ENCODE measurements around the gene MAP3K12. TPM values are rescaled to one million over a fixed set of nuclear protein-coding genes. Genes with fewer than 3 reads are reported as not detected.
A peak's percentile ranks its signal among the peaks of the same experiment; 100 is the strongest.

MAP3K12 gene
- total and polyA plus RNA-seq, 2 of the 13 experiments (the other 11 are each of a cell fraction or from before 2014, with no cell fraction given): 0.20 to 1.1 TPM

DNA sequence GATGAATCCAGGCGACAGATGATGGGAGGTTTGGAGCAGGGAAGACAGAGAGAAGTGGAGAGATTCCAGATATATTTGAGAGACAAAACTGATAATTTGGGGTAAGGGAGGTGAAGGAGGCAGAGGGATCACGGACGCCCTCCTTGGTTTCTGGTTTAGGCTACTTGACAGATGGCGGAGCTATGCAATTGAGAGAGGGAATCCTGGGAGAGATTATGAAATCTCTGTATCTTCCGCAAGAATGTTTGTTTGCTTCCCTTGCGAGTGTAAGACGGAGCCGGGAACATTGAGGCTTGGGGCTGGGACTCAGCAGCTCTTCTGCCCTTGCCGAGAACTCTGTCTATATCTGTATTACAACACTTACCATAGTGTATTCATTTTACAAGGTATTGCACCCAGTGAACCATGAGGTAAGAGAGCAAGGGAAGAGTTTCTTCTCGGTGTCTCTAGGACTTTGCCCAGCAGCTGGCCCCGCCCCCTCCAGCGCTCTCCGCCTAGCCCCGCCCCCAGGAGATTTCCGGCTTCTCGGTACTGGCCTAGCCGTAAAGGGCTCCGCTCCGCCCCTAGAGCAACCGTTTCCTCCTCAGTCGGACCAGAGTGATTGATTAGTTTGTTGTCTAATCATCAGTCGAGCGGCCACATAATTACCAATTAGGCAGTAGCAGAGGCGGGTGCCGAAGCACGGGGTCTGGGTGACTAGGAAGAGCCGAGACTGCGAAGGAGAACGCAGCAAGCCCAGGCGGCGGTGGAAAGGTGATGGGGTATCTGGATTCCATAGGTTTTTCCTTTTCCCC is 58.0 kb downstream of the MAP3K12 start, which contains the start of gene PRR13 (continued):
- no peak for TF ChIP-seq HDAC6 (IDR thresholded peaks at IDR 0.05; ENCODE audit: low read depth, low read length)
- no peak for TF ChIP-seq NFATC3 (CRISPR knock-in tag; IDR thresholded peaks at IDR 0.05)
- TF ChIP-seq ESRRA (CRISPR knock-in tag; IDR thresholded peaks at IDR 0.05; ENCODE audit: low read depth): no peak
- no peak for TF ChIP-seq SRSF4 (IDR thresholded peaks at IDR 0.05; ENCODE audit: low read depth, low read length, poor library complexity, severe bottlenecking)
- no peak for TF ChIP-seq SSRP1 (CRISPR knock-in tag; IDR thresholded peaks at IDR 0.05)
- no peak for TF ChIP-seq IRF1 (CRISPR knock-in tag; IDR thresholded peaks at IDR 0.05; ENCODE audit: low read depth)
- TF ChIP-seq, protein P1, sequence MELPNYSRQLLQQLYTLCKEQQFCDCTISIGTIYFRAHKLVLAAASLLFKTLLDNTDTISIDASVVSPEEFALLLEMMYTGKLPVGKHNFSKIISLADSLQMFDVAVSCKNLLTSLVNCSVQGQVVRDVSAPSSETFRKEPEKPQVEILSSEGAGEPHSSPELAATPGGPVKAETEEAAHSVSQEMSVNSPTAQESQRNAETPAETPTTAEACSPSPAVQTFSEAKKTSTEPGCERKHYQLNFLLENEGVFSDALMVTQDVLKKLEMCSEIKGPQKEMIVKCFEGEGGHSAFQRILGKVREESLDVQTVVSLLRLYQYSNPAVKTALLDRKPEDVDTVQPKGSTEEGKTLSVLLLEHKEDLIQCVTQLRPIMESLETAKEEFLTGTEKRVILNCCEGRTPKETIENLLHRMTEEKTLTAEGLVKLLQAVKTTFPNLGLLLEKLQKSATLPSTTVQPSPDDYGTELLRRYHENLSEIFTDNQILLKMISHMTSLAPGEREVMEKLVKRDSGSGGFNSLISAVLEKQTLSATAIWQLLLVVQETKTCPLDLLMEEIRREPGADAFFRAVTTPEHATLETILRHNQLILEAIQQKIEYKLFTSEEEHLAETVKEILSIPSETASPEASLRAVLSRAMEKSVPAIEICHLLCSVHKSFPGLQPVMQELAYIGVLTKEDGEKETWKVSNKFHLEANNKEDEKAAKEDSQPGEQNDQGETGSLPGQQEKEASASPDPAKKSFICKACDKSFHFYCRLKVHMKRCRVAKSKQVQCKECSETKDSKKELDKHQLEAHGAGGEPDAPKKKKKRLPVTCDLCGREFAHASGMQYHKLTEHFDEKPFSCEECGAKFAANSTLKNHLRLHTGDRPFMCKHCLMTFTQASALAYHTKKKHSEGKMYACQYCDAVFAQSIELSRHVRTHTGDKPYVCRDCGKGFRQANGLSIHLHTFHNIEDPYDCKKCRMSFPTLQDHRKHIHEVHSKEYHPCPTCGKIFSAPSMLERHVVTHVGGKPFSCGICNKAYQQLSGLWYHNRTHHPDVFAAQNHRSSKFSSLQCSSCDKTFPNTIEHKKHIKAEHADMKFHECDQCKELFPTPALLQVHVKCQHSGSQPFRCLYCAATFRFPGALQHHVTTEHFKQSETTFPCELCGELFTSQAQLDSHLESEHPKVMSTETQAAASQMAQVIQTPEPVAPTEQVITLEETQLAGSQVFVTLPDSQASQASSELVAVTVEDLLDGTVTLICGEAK (IDR thresholded peaks at IDR 0.05): no peak
- TF ChIP-seq, protein P1 (CRISPR knock-in tag; IDR thresholded peaks at IDR 0.05): no peak
- peak; percentile 78 for TF ChIP-seq HNF4A (CRISPR knock-in tag; IDR thresholded peaks at IDR 0.05)
- TF ChIP-seq KDM1A (CRISPR knock-in tag; IDR thresholded peaks at IDR 0.05): no peak
- TF ChIP-seq KLF16 (CRISPR knock-in tag; IDR thresholded peaks at IDR 0.05): peak in 1 of 2 experiments; percentile 54; a peak in 1 of 4 replicates
- TF ChIP-seq CAMTA2 (CRISPR knock-in tag; IDR thresholded peaks at IDR 0.05; ENCODE audit: borderline replicate concordance): no peak
- TF ChIP-seq U2AF1 (optimal IDR thresholded peaks at IDR 0.05; ENCODE audit: low read depth, low read length): no peak
- peak; percentile 15; the same call in 1 of the 2 replicates for TF ChIP-seq FOXC1 (CRISPR knock-in tag; IDR thresholded peaks at IDR 0.05; ENCODE audit: borderline replicate concordance)
- peak; percentile 45 for TF ChIP-seq MAX (IDR thresholded peaks at IDR 0.05)
- TF ChIP-seq ZNF577 (CRISPR knock-in tag; IDR thresholded peaks at IDR 0.05; ENCODE audit: borderline replicate concordance, low read depth): no peak
- TF ChIP-seq RBM22 (optimal IDR thresholded peaks at IDR 0.05; ENCODE audit: low read length): no peak
- no peak for TF ChIP-seq MTERF4 (CRISPR knock-in tag; IDR thresholded peaks at IDR 0.05)
- no peak; the same call in 1 of the 2 replicates for TF ChIP-seq TOPORS (CRISPR knock-in tag; IDR thresholded peaks at IDR 0.05)

Data from HepG2 (cell line).